CD4-positive, alpha-beta memory T cell (primary cell): ENCODE results near the gene RSPH6A. TPM values are rescaled to one million over a fixed set of nuclear protein-coding genes. Genes with fewer than 3 reads are reported as not detected.
A peak's percentile ranks its signal among the peaks of the same experiment; 100 is the strongest.

ENCODE experiments used
- CTCF ChIA-PET: fragments of 350-600 bp; sonication (Branson Sonifier 250); formaldehyde crosslinking; loops from one replicate; lab custom pipeline; 2021; ENCODE audit warnings: inconsistent platforms; ENCODE audit not compliant: partially characterized antibody; lab: Charles Lee
- POLR2A ChIA-PET: fragments of 350-600 bp; sonication (Branson Sonifier 250); formaldehyde crosslinking; loops from one replicate; lab custom pipeline; 2021; ENCODE audit not compliant: partially characterized antibody; lab: Charles Lee
- DNase-seq, 5 donors: peaks; one replicate each; pipeline versions ENCODE4 v3.0.0 to v3.0.0-alpha.2; 2020 to 2022; ENCODE audit warnings: mixed read lengths in 1 of 5
- H3K27ac ChIP-seq: one replicate; pipeline ENCODE4 v1.7.0; 2013; ENCODE audit warnings: low read depth, low read length
- H3K27me3 ChIP-seq: 2 replicates; pipeline ENCODE4 v1.7.0; 2013; ENCODE audit warnings: mild to moderate bottlenecking, low read length, moderate library complexity; ENCODE audit not compliant: insufficient read depth
- H3K36me3 ChIP-seq: 2 replicates; pipeline ENCODE4 v1.7.0; 2013; ENCODE audit warnings: mild to moderate bottlenecking, low read length, moderate library complexity; ENCODE audit not compliant: insufficient read depth
- H3K4me1 ChIP-seq: 2 replicates; pipeline ENCODE4 v1.7.0; 2013; ENCODE audit warnings: mild to moderate bottlenecking, low read length, moderate library complexity; ENCODE audit not compliant: insufficient read depth
- H3K4me3 ChIP-seq, 2 donors: one replicate each; pipeline ENCODE4 v1.7.0; 2013; ENCODE audit warnings: low read length in 2 of 2, mild to moderate bottlenecking in 1 of 2
- H3K9me3 ChIP-seq, 2 donors: one replicate each; pipeline ENCODE4 v1.7.0; 2013; ENCODE audit warnings: low read length in 2 of 2, control low read depth in 1 of 2; ENCODE audit not compliant: control insufficient read depth in 1 of 2
- H3K27ac Mint-ChIP-seq, 7 donors: one replicate each; pipeline ENCODE4 v1.8.0; 2020 to 2021; ENCODE audit warnings: mixed read lengths in 7 of 7, mild to moderate bottlenecking in 6 of 7, inconsistent platforms in 3 of 7, moderate library complexity in 3 of 7
- H3K27me3 Mint-ChIP-seq, 2 donors: one replicate each; pipeline ENCODE4 v1.8.0; 2020 to 2021; ENCODE audit warnings: mixed read lengths in 2 of 2
- H3K36me3 Mint-ChIP-seq, 2 donors: one replicate each; pipeline ENCODE4 v1.8.0; 2020 to 2021; ENCODE audit warnings: mixed read lengths in 2 of 2, inconsistent platforms in 1 of 2, mild to moderate bottlenecking in 1 of 2
- H3K4me1 Mint-ChIP-seq, 4 donors: one replicate each; pipeline ENCODE4 v1.8.0; 2020 to 2021; ENCODE audit warnings: mixed read lengths in 4 of 4, mild to moderate bottlenecking in 1 of 4
- H3K4me3 Mint-ChIP-seq, 8 donors: one replicate each; pipeline ENCODE4 v1.8.0; 2020 to 2021; ENCODE audit warnings: mixed read lengths in 8 of 8, mild to moderate bottlenecking in 7 of 8, moderate library complexity in 6 of 8, inconsistent platforms in 3 of 8
- H3K9me3 Mint-ChIP-seq, 8 donors: one replicate each; pipeline ENCODE4 v1.8.0; 2020 to 2021; ENCODE audit warnings: mixed read lengths in 8 of 8, mild to moderate bottlenecking in 5 of 8, inconsistent platforms in 3 of 8, moderate library complexity in 1 of 8
- intact Hi-C: fragments of 100-400 bp; cut with micrococcal nuclease; formaldehyde crosslinking; loops from one replicate; pipeline ENCODE4 v1.15.1; 2023
- polyA plus RNA-seq, 2 donors: library from polyadenylated mRNA; unstranded; fragments of 300-500 nt; fragmentation: Illumina TruSeq; gene quantifications; one replicate each; pipeline ENCODE4 v1.2.3, GENCODE V29; 2021
- total RNA-seq, 2 experiments: library from RNA; stranded (reverse); gene quantifications; one replicate each; pipeline ENCODE4 v1.2.3, GENCODE V29; 2021

Gene RSPH6A
- total and polyA plus RNA-seq, 4 experiments from 2014 or later = 0.29 to 0.39 TPM; not detected in 2

DNA sequence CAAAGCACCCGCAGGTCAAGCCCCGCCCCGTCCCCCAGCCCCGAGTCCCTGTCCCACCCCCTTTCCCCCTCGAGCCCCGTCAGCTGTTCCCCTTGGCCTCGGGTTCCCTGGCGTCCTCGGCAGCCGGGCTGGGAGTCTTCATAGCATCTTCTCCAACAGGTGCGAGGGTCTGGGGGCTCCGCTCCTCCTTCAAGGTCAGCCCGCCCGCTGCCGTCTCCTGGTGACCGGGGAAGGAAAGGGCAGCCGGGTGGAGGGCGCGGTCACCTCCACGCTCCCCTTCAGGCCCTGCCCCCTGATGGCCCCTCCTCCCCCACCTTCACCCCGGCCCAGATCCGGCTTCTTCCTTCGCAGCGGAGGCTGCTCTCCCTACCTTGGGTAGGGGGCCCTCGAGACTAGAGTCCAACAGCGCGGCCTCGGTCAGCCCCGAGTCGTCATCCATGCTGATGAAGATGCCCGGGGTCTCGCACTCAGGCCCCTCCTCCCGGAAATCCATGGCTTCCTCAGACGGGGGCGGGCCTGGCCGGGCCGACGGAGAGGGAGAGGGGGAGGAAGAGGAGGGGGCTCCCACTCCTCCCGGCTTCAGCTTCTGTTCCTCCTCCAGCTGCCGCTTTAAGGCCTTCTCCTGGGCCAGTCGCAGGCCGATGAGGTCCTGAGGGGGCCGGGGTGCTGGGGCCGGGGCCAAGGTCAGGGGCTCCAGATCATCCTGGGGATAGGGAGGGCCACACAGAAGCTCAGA, 541 bp upstream of the RSPH6A start:
- ChIA-PET POLR2A (interaction anchor here (1.6 kb wide), 1 partner anchor 48 kb away, joined by 6 read pairs; the partner anchor contains the start of genes FOXA3 and SYMPK), CTCF (interaction anchor here (1.1 to 1.5 kb wide), 3 partner anchors 9 to 47 kb away, joined by 3 to 6 read pairs (median 5); partner anchors contain the start of gene SYMPK)
- DNase-seq = no peak
- H3K4me3 Mint-ChIP-seq = no peak overlapping the region
- no peaks in the 10 kb centered on the region for H3K9me3 ChIP-seq
- peaks cover 4% of the 10 kb centered on the region for H3K4me1 ChIP-seq
- H3K9me3 Mint-ChIP-seq = peaks cover 0 to 2% (median 0%) of the 10 kb centered on the region in 8 donors
- no peak overlapping the region for H3K27ac ChIP-seq
- intact Hi-C loops = no loop called here
- no peaks in the 10 kb centered on the region for H3K27me3 ChIP-seq
- peaks cover 0 to 14% of the 10 kb centered on the region in 2 donors for H3K36me3 Mint-ChIP-seq
- no peaks in the 10 kb centered on the region for H3K27me3 Mint-ChIP-seq
- H3K27ac Mint-ChIP-seq = no peak overlapping the region
- H3K36me3 ChIP-seq = no peaks in the 10 kb centered on the region
- H3K4me3 ChIP-seq = no peak overlapping the region
- peaks cover 0 to 6% (median 4%) of the 10 kb centered on the region in 4 donors for H3K4me1 Mint-ChIP-seq

DNA sequence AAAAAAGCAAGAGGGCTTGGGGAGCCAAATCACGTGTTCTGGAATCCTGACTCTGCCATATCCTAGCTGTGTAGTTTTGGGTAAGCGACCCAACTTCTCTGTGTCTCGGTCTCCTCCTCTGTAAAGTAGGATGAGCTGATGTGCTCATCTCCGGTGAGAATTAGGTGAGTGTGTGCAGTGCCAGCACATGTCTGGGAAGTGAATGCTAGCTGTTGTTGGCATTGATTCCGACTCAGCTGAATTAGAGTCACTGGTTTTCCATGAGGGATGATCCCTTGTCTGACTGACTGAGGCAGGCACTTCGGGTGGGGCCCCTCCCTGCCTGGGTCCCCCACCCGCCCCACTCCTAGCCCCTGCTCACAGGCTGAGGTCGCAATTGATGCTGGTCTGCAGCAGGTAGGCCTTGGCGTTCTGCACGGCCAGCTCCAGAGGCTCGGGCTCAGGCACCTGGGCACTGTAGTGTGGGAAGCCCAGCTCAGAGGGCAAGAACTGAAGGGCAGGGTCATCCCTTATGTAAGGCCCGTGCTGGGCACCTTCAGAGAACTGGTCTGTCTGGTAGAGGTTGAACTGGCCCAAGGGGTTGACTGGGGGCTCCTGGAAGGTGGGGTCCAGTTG, 835 bp downstream of the RSPH6A start:
- Mint-ChIP-seq H3K9me3 (peaks cover 0 to 2% (median 0%) of the 10 kb centered on the region in 8 donors), H3K4me3 (no peak overlapping the region), H3K4me1 (peaks cover 0 to 6% (median 4%) of the 10 kb centered on the region in 4 donors), H3K36me3 (peaks cover 0 to 4% of the 10 kb centered on the region in 2 donors), H3K27ac (peak overlapping the region in 1 of 7 donors; percentile 68), H3K27me3 (no peaks in the 10 kb centered on the region)
- POLR2A ChIA-PET = interaction anchor here (0.7 kb wide), 1 partner anchor 41 kb away, joined by 3 read pairs; no protein-coding TSS in a partner anchor
- Histone ChIP-seq H3K4me1 (peaks cover 4% of the 10 kb centered on the region), H3K9me3 (no peaks in the 10 kb centered on the region), H3K27ac (no peak overlapping the region), H3K4me3 (no peak overlapping the region), H3K27me3 (no peaks in the 10 kb centered on the region), H3K36me3 (no peaks in the 10 kb centered on the region)
- CTCF ChIA-PET = interaction anchor here (1.2 kb wide), 2 partner anchors 12 to 15 kb away, joined by 4 to 6 read pairs; no protein-coding TSS in a partner anchor
- intact Hi-C loops = no loop called here
- no peak for DNase-seq

DNA sequence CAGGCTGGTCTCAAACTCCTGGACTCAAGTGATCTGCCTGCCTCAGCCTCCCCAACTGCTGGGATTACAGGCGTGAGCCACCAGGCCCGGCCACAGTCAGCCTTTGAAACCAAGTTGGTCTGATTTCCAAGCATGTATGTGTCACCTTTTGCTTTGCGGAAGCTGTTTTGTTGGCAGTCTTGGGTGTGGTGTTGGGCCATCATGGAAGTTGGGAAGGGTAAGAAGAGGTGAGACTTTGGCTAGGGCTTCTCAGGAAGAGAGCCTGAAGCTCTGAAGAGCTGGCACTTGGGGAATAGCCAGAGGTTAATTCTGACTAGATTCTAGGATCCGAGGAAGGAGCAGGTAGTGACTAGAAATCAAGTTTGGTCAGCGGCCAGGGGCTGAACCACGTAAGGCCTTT, 2.8 kb downstream of the RSPH6A start:
- H3K27ac ChIP-seq = no peak overlapping the region
- H3K4me1 ChIP-seq = peaks cover under 1% of the 10 kb centered on the region
- intact Hi-C loops = no loop called here
- ChIA-PET POLR2A (no interaction called here), CTCF (interaction anchor here (0.6 to 1.2 kb wide), 2 partner anchors 10 to 38 kb away, joined by 3 to 4 read pairs; no protein-coding TSS in a partner anchor)
- H3K36me3 Mint-ChIP-seq = peaks cover 0 to 2% of the 10 kb centered on the region in 2 donors
- DNase-seq = no peak
- peak overlapping the region in 1 of 7 donors; percentile 28 for H3K27ac Mint-ChIP-seq
- H3K9me3 ChIP-seq = no peaks in the 10 kb centered on the region
- no peaks in the 10 kb centered on the region for H3K36me3 ChIP-seq
- no peak overlapping the region for H3K4me3 Mint-ChIP-seq
- no peaks in the 10 kb centered on the region for H3K27me3 Mint-ChIP-seq
- H3K4me3 ChIP-seq = no peak overlapping the region
- peaks cover 0 to 2% (median 0%) of the 10 kb centered on the region in 8 donors for H3K9me3 Mint-ChIP-seq
- H3K4me1 Mint-ChIP-seq = peaks cover 0 to 5% (median 3%) of the 10 kb centered on the region in 4 donors
- no peaks in the 10 kb centered on the region for H3K27me3 ChIP-seq

DNA sequence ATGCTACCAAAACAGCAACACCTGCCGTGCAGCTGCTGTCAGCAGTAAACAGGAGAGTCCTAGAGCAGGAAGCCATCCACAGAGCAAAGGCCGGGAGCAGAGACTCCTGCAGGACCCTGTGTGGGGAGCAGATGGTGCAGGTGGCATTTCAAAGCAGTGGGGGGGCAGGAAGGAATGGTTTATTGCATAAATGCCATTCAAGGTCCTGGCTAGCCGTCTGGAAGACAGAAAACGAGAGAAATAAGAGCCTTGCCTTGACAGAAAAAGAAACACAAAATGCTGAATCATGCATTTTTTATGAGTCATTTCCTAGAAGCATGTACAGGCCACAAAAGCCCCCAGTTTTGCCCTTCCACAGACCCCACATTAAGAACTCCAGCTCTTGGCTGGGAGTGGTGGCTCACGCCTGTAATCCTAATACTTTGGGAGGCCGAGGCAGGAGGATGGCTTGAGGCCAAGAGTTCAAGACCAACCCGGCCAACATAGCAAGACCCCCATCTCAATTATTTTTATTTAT, 5.4 kb downstream of the RSPH6A start:
- no peak overlapping the region for H3K27ac ChIP-seq
- H3K4me1 ChIP-seq = no peaks in the 10 kb centered on the region
- H3K4me3 ChIP-seq = no peak overlapping the region
- no peaks in the 10 kb centered on the region for H3K9me3 ChIP-seq
- no peaks in the 10 kb centered on the region for H3K4me1 Mint-ChIP-seq
- no peaks in the 10 kb centered on the region for H3K36me3 ChIP-seq
- CTCF ChIA-PET = interaction anchor here (0.8 to 2.0 kb wide), 3 partner anchors 7 to 39 kb away, joined by 3 to 9 read pairs (median 4); no protein-coding TSS in a partner anchor
- H3K27me3 ChIP-seq = no peaks in the 10 kb centered on the region
- POLR2A ChIA-PET = no interaction called here
- peaks cover 0 to 2% (median 0%) of the 10 kb centered on the region in 8 donors for H3K9me3 Mint-ChIP-seq
- H3K27me3 Mint-ChIP-seq = no peaks in the 10 kb centered on the region
- H3K27ac Mint-ChIP-seq = no peak overlapping the region
- no peak overlapping the region for H3K4me3 Mint-ChIP-seq
- no peaks in the 10 kb centered on the region for H3K36me3 Mint-ChIP-seq
- intact Hi-C loops = no loop called here
- no peak for DNase-seq

DNA sequence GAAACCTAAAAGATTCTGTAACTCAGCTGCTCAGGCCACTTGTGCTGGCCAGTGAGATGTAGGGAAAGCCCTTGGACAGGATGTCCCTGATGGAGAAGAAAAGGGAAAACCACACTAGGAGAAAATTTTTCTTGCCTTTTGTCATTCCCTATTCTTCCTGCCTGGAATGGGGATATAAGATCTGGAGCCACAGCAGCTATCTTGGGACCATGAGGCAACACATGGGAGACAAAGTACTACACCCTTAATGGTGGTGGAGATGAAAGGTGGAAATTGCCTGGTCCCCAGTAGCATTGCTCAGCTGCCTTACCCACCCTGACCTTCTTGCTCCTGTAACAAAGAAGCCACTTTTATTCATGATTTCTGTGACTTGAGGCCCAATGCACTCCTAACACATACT, 9.4 kb downstream of the RSPH6A start:
- no peak for DNase-seq
- Histone ChIP-seq H3K36me3 (no peaks in the 10 kb centered on the region), H3K27me3 (no peaks in the 10 kb centered on the region), H3K4me3 (no peak overlapping the region), H3K9me3 (no peaks in the 10 kb centered on the region), H3K27ac (no peak overlapping the region), H3K4me1 (no peaks in the 10 kb centered on the region)
- POLR2A ChIA-PET = no interaction called here
- Mint-ChIP-seq H3K4me1 (no peaks in the 10 kb centered on the region), H3K9me3 (no peaks in the 10 kb centered on the region), H3K36me3 (no peaks in the 10 kb centered on the region), H3K27ac (no peak overlapping the region), H3K27me3 (peaks cover 3 to 6% of the 10 kb centered on the region in 2 donors), H3K4me3 (no peak overlapping the region)
- CTCF ChIA-PET = interaction anchor here (2.9 kb wide), 1 partner anchor 12 kb away, joined by 11 read pairs; no protein-coding TSS in a partner anchor
- intact Hi-C loops = no loop called here

DNA sequence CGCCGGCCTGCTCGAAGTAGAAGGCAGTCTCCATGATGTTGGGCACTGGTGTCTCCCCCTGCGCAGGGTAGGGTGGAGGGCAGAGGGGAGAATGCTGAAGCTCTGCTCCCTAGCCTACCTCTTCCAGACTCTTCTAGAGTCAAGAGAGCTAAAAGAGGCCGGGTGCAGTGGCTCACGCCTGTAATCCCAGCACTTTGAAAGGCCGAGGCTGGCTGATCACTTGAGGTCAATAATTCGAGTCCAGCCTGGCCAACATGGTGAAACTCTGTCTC, 10.2 kb downstream of the RSPH6A start:
- CTCF ChIA-PET = interaction anchor here (0.6 to 2.9 kb wide), 2 partner anchors 13 to 35 kb away, joined by 3 to 11 read pairs; no protein-coding TSS in a partner anchor

More for the DNA sequence above, 10.2 kb downstream of the RSPH6A start:
- H3K27ac ChIP-seq = no peak overlapping the region
- H3K27ac Mint-ChIP-seq = no peak overlapping the region
- H3K9me3 ChIP-seq = no peaks in the 10 kb centered on the region
- no peaks in the 10 kb centered on the region for H3K36me3 ChIP-seq
- POLR2A ChIA-PET = no interaction called here
- intact Hi-C loops = no loop called here
- H3K4me1 ChIP-seq = no peaks in the 10 kb centered on the region
- peaks cover 3 to 6% of the 10 kb centered on the region in 2 donors for H3K27me3 Mint-ChIP-seq
- H3K4me1 Mint-ChIP-seq = no peaks in the 10 kb centered on the region
- H3K4me3 ChIP-seq = no peak overlapping the region
- no peaks in the 10 kb centered on the region for H3K27me3 ChIP-seq
- no peak for DNase-seq
- H3K4me3 Mint-ChIP-seq = no peak overlapping the region
- no peaks in the 10 kb centered on the region for H3K36me3 Mint-ChIP-seq
- no peaks in the 10 kb centered on the region for H3K9me3 Mint-ChIP-seq
